CD4-positive, alpha-beta T cell (primary cell): Measurements from ENCODE around the gene KATNAL1. TPM values are rescaled to one million over a fixed set of nuclear protein-coding genes. Genes with fewer than 3 reads are reported as not detected.
"Not testable (repeated sequence)": the region's sequence is repeated elsewhere in the genome, so short reads cannot be mapped to it uniquely, and the experiment has no call there.

Experiments used
- ATAC-seq: fragments of 200-7000 bp; cut with Tn5 transposase; one replicate; pipeline ENCODE4 v1.10.0; 2022; ENCODE audit warnings: mild to moderate bottlenecking; ENCODE audit not compliant: poor library complexity
- CTCF ChIA-PET: fragments of 350-600 bp; sonication (Branson Sonifier 250); formaldehyde crosslinking; loops from one replicate; lab custom pipeline; 2021; ENCODE audit warnings: antibody characterized with exemption, inconsistent platforms; lab: Charles Lee
- POLR2A ChIA-PET: fragments of 350-600 bp; sonication (Branson Sonifier 250); formaldehyde crosslinking; loops from one replicate; lab custom pipeline; 2021; ENCODE audit warnings: antibody characterized with exemption, inconsistent platforms; lab: Charles Lee
- DNase-seq, 14 experiments: peaks; one replicate each; pipeline ENCODE4 v3.0.0-alpha.2; 2013 to 2020; ENCODE audit warnings: mixed read lengths in 2 of 14
- H3K27ac ChIP-seq, 2 donors: one replicate each; pipeline versions ENCODE4 v1.5.1 to v1.7.0; 2013; ENCODE audit warnings: low read length in 2 of 2, low read depth in 1 of 2, mild to moderate bottlenecking in 1 of 2
- H3K27me3 ChIP-seq, 2 experiments: 1 replicate in 1 of 2; 2 replicates in 1 of 2; pipeline versions ENCODE4 v1.6.1 to v1.7.0; 2013; ENCODE audit warnings: low read length in 2 of 2, control low read depth in 1 of 2, mild to moderate bottlenecking in 1 of 2, moderate library complexity in 1 of 2; ENCODE audit not compliant: insufficient read depth in 2 of 2, control insufficient read depth in 1 of 2
- H3K36me3 ChIP-seq: one replicate; pipeline ENCODE4 v1.6.1; 2013; ENCODE audit warnings: low read length, control low read depth; ENCODE audit not compliant: insufficient read depth
- H3K4me1 ChIP-seq: one replicate; pipeline ENCODE4 v1.6.1; 2013; ENCODE audit warnings: low read length, control low read depth; ENCODE audit not compliant: insufficient read depth
- H3K4me3 ChIP-seq: one replicate; pipeline ENCODE4 v1.5.1; 2013; ENCODE audit warnings: mild to moderate bottlenecking, low read length, moderate library complexity
- H3K9me3 ChIP-seq, 2 experiments: 1 replicate in 1 of 2; 2 replicates in 1 of 2; pipeline versions ENCODE4 v1.6.1 to v1.7.0; 2013; ENCODE audit warnings: low read length in 2 of 2, mild to moderate bottlenecking in 2 of 2, control low read depth in 1 of 2, moderate library complexity in 1 of 2; ENCODE audit not compliant: control insufficient read depth in 1 of 2, insufficient read depth in 1 of 2
- H3K27ac Mint-ChIP-seq: one replicate; pipeline ENCODE4 v1.8.0; 2020; ENCODE audit warnings: mixed read lengths
- H3K27me3 Mint-ChIP-seq: one replicate; pipeline ENCODE4 v1.8.0; 2021; ENCODE audit warnings: mixed read lengths
- H3K36me3 Mint-ChIP-seq: one replicate; pipeline ENCODE4 v1.8.0; 2021; ENCODE audit warnings: low read depth, mixed read lengths
- H3K4me1 Mint-ChIP-seq: one replicate; pipeline ENCODE4 v1.8.0; 2021; ENCODE audit warnings: low read depth, mixed read lengths
- H3K4me3 Mint-ChIP-seq: one replicate; pipeline ENCODE4 v1.8.0; 2020; ENCODE audit warnings: mild to moderate bottlenecking, mixed read lengths
- H3K9me3 Mint-ChIP-seq: one replicate; pipeline ENCODE4 v1.8.0; 2020; ENCODE audit warnings: mixed read lengths
- CTCF ChIP-seq: fragments of 200-600 bp; IDR thresholded peaks from one replicate; pipeline ENCODE4 v1.8.0; 2022; ENCODE audit warnings: antibody characterized with exemption, mild to moderate bottlenecking
- intact Hi-C, 2 experiments: fragments of 100-400 bp; cut with DNase I in 1 of 2; cut with micrococcal nuclease in 1 of 2; formaldehyde crosslinking; loops; one replicate each; pipeline versions ENCODE4 v1.15.1 to v1.9.0; 2023 to 2025; cut with DNase I, micrococcal nuclease
- total RNA-seq, 174 experiments: library from RNA in 2 of 174; stranded (reverse) in 2 of 174; gene quantifications; one replicate each; pipeline ENCODE4 v1.2.3 and lab custom pipeline; 2021 to 2026

Gene KATNAL1
- total RNA-seq, 2 experiments from 2014 or later, result 3.3 to 3.4 TPM

- no peaks in the 10 kb centered on the region for H3K27me3 Mint-ChIP-seq
- ATAC-seq, result no peak
- ChIA-PET CTCF (interaction anchor here (1.3 kb wide), 1 partner anchor 144 kb away, joined by 6 read pairs; no protein-coding TSS in a partner anchor), POLR2A (interaction anchor here (0.6 kb wide), 1 partner anchor 132 kb away, joined by 3 read pairs; no protein-coding TSS in a partner anchor)
- Histone ChIP-seq H3K27me3 (no peaks in the 10 kb centered on the region), H3K9me3 (no peaks in the 10 kb centered on the region), H3K4me3 (no peak overlapping the region), H3K4me1 (no peaks in the 10 kb centered on the region), H3K27ac (no peak overlapping the region), H3K36me3 (peaks cover 4% of the 10 kb centered on the region)
- H3K4me1 Mint-ChIP-seq, result peaks cover 15% of the 10 kb centered on the region
- no peak for DNase-seq
- no peaks in the 10 kb centered on the region for H3K36me3 Mint-ChIP-seq
- TF ChIP-seq CTCF, result no peak
- intact Hi-C loops, result no loop called here
- no peak overlapping the region for H3K27ac Mint-ChIP-seq
- no peak overlapping the region for H3K4me3 Mint-ChIP-seq
- no peaks in the 10 kb centered on the region for H3K9me3 Mint-ChIP-seq
Measured at GRCh38 chr13:30276178-30276577, 31.2 kb downstream of the KATNAL1 start.

- no peak overlapping the region for H3K4me3 Mint-ChIP-seq
- H3K27me3 Mint-ChIP-seq, result no peaks in the 10 kb centered on the region
- POLR2A ChIA-PET, result no interaction called here
- Histone ChIP-seq H3K4me3 (no peak overlapping the region), H3K27me3 (no peaks in the 10 kb centered on the region), H3K9me3 (no peaks in the 10 kb centered on the region), H3K4me1 (no peaks in the 10 kb centered on the region), H3K36me3 (peaks cover 4% of the 10 kb centered on the region), H3K27ac (no peak overlapping the region)
- H3K9me3 Mint-ChIP-seq, result no peaks in the 10 kb centered on the region
- DNase-seq, result no peak
- H3K36me3 Mint-ChIP-seq, result no peaks in the 10 kb centered on the region
- CTCF ChIA-PET, result no interaction called here
- intact Hi-C loops, result no loop called here
- no peak for ATAC-seq
- no peak for TF ChIP-seq CTCF
- no peak overlapping the region for H3K27ac Mint-ChIP-seq
- peaks cover 15% of the 10 kb centered on the region for H3K4me1 Mint-ChIP-seq
Measured at GRCh38 chr13:30274083-30274482, 33.3 kb downstream of the KATNAL1 start.

GRCh38 chr13:30270035-30270434 is 37.3 kb downstream of the KATNAL1 start:
- intact Hi-C loops, CTCF ChIA-PET: not testable (repeated sequence)

GRCh38 chr13:30268673-30269072 is 38.7 kb downstream of the KATNAL1 start:
- Mint-ChIP-seq H3K27ac (no peak overlapping the region), H3K4me3 (no peak overlapping the region), H3K36me3 (no peaks in the 10 kb centered on the region), H3K4me1 (no peaks in the 10 kb centered on the region), H3K27me3 (no peaks in the 10 kb centered on the region), H3K9me3 (no peaks in the 10 kb centered on the region)
- ATAC-seq (no peak), DNase-seq (no peak)
- Histone ChIP-seq H3K27me3 (no peaks in the 10 kb centered on the region), H3K4me3 (no peak overlapping the region), H3K4me1 (no peaks in the 10 kb centered on the region), H3K9me3 (no peaks in the 10 kb centered on the region), H3K36me3 (peaks cover 4% of the 10 kb centered on the region), H3K27ac (no peak overlapping the region)
- ChIA-PET CTCF (no interaction called here), POLR2A (no interaction called here)
- TF ChIP-seq CTCF, result no peak
- intact Hi-C loops, result no loop called here

More at GRCh38 chr13:30270035-30270434, 37.3 kb downstream of the KATNAL1 start:
- H3K36me3 Mint-ChIP-seq, H3K27me3 ChIP-seq, ATAC-seq, H3K27ac Mint-ChIP-seq, DNase-seq, H3K9me3 ChIP-seq, H3K4me3 Mint-ChIP-seq, H3K4me3 ChIP-seq, POLR2A ChIA-PET, H3K27ac ChIP-seq, H3K27me3 Mint-ChIP-seq, H3K36me3 ChIP-seq, H3K4me1 ChIP-seq, H3K9me3 Mint-ChIP-seq, H3K4me1 Mint-ChIP-seq: not testable (repeated sequence)
